LHCN-M2 (cell line): ENCODE results near the gene FOXJ2. TPM values are rescaled to one million over a fixed set of nuclear protein-coding genes. Genes with fewer than 3 reads are reported as not detected.
"Not testable (repeated sequence)": the region's sequence is repeated elsewhere in the genome, so short reads cannot be mapped to it uniquely, and the experiment has no call there.

Experiments
- DNase-seq: peaks from one replicate; pipeline ENCODE4 v3.0.0-alpha.2; 2012; ENCODE audit warnings: low read depth
- polyA plus RNA-seq: library from polyadenylated mRNA; unstranded; fragments of >200 nt; gene quantifications from one replicate; pipeline ENCODE4 v1.2.1, GENCODE V29; 2012; ENCODE audit warnings: missing spikeins
- total RNA-seq: library from RNA; depleted of rRNA; stranded (reverse); fragments of >200 nt; gene quantifications from 2 replicates; pipeline ENCODE4 v1.2.3, GENCODE V29; 2014; rRNA removed

FOXJ2 gene
- total RNA-seq, result 7.3 and 8.6 TPM in 2 replicates
- polyA plus RNA-seq, result 7.5 TPM

DNA sequence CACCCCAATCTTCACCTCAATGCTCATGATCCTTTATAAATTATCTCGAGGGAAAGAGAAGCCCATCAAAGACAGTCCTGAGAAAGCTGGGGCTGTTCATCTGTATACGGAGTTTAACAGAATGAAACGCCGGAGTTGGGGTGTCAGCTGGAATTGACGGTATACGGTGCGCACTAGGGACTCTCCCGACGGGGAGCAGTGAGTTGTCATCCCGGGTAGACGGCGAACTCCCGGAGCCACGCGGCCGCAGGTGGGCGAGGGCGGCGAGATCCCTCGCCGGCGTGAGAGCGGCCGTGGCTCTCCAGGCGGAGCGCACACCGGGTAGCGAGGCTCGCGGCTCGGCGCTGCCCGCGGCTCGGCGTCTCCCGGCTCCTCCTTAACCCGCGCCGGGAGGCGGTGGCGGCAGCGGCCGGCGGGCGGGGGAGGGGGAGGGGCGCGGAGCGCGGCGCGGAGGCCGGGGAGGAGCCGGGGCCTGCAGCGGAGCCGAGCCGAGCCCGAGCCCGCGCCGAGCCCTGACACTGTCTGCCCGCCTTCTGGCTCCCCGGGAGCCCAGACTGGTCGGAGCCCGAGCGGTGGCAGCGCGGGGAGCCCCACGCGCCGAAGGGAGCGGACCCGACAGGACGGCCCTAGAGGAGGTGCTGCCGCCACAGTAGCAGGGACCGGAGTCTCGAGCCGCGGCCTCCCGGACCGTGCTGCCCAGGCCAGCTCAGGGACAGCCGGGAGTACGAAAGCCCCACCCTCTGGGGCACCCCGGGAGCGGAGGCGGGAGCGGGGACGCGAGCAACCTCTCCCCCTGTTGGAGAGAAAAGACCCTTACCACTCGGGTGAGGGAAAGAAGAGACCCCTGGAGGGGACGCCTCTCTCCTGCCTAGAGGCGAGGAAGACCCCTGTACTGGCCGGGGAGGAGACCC, at the start of gene FOXJ2:
Gene FOXJ2 (plus strand): TSS at position 475 of the 911 bp plus-strand sequence. CDS start 7,117 bp downstream, outside the sequence.
- DNase-seq, result peak; percentile 57

DNA sequence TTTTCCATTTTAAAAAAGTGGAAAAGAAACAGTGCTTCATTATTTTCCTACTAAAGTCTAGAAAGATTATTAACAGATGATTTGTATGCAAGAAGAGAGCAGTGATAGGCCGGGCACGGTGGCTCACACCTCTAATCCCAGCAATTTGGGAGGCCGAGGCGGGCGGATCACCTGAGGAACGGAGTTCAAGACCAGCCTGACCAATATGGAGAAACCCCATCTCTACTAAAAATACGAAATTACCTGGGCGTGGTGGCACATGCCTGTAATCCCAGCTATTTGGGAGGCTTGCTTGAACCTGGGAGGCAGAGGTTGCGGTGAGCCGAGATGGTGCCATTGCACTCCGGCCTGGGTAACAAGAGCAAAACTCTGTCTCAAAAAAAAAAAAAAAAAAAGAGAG, 49.5 kb upstream of the FOXJ2 start:
- not testable (repeated sequence) for DNase-seq

DNA sequence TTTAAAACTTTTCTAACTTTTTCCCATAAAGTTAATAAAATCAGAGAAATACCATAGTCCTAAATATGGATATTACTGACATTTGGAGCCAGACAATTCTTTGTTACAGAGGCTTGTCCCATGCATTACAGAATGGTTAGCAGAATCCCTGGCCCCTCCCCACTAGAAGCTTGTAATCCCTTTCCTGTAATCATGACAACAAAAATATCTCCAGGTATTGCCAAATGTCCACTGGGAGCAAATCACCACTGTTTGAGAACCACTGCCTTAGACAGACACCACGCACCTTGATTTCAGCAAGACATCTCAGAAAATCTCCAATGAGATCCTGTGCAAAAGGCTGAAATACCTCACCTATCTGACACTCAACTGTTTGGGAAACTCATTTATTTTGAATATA, 49.1 kb upstream of the FOXJ2 start:
- DNase-seq, result not testable (repeated sequence)

DNA sequence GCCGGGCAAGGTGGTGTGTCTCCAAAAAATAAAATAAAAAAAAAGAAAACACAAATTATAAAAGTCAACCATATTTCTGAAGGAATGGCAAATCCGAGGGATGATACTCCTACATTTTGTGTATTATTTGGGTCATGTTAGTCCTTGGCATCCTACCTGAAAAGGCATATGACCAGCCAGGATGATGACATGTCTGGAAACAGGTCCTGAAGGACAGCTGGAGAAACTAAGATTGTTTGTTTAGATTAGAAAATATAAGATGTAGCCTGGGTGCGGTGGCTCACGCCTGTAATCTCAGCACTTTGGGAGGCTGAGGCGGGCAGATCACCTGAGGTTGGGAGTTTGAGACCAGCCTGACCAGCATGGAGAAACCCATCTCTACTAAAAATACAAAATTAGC, 47.6 kb upstream of the FOXJ2 start:
- no peak for DNase-seq

DNA sequence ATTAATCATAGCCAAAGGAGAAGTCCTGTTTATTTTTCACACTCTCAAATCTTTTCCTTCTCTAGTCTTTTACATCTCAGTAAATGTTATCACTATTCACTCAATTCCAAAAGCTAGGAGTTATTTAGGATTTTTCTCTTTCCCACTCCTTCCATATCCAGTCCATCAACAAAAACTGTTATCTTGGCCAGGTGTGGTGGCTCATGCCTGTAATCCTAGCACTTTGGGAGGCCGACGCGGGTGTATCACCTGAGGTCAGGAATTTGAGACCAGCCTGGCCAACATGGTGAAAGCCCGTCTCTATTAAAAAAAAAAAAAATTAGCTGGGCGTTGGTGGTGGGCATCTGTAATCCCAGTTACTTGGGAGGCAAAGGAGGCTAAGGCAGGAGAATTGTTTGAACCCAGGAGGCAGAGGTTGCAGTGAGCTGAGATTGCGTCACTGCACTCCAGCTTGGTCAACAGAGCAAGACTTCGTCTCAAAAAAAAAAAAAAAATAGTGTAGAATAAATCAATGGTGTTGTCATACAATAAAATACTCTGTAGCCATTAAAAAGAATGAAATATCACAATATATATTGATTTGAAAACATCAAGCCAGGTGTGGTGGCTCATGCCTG, 46.6 kb upstream of the FOXJ2 start:
- no peak for DNase-seq

DNA sequence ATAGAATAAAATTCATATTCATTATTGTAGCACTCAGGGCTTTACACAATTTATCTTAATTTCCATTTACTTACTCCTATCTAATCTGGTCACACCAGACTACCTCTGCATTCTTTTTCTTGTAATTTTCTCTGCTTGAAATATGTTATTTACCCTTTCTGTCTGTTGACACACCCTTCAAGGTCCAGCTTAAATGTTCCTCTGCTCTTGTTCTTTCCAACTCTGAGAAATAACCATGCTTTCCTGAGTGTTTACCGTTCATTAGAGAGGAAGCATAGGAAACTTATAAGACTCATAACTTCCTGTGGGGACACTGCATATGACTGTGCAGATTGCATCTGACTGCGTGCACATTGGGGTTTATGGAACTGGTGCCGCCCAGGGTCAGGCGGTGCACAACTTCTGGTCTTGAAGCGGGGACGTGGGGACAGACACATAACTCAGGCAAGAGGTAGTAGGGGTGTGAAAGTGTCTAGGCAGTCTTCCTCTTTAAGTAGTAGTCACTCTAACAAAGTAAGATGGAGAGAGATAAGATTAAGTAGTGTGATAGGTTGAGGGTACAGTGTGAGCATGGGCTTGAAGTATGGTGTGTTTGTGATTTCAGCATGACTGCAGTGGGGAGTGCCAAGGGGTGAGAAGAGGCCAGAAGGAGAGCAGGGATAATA, 42.6 kb upstream of the FOXJ2 start:
- no peak for DNase-seq

DNA sequence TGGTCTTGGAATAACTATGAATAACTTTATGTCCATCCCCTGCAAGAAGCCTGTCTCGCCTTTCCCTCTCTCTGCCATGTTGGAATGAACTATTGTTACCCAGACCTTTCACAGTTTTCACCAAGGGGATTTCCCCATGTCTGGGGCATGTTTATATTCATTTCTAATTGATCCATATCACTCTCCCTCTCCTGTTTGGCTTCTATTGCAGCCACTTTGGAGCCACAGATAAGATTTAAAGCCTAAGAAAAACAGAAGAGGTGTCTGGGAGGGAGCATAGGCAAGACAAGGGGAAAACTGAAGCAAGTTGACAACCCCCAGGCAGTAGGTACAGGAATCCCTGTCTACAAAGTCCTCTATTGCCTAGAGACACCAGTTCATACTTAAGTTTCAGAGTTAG, 41.0 kb upstream of the FOXJ2 start:
- no peak for DNase-seq

DNA sequence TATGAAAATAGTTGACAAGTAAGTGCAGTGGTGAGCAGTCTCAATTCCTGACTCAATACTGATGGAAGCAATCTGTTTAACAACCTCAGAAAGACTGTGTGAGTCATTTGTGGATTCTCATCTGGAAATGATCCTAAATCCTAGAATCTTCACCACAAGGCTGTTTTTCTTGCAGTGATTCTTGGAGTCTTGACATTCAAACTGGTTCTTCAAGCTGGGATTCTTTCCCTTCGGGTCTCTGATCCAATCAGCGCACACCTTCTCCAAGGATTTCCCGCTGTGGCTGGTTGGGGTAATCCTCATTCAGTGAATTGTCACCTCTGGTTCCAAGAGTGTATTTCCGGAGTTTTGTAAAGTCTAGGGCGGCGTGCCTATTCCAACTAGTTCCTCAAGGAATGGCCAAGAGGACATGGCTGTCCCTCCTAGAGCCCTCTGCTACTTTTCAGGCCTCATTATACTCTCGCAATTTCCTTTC, 37.7 kb upstream of the FOXJ2 start:
- DNase-seq, result peak; percentile 80

DNA sequence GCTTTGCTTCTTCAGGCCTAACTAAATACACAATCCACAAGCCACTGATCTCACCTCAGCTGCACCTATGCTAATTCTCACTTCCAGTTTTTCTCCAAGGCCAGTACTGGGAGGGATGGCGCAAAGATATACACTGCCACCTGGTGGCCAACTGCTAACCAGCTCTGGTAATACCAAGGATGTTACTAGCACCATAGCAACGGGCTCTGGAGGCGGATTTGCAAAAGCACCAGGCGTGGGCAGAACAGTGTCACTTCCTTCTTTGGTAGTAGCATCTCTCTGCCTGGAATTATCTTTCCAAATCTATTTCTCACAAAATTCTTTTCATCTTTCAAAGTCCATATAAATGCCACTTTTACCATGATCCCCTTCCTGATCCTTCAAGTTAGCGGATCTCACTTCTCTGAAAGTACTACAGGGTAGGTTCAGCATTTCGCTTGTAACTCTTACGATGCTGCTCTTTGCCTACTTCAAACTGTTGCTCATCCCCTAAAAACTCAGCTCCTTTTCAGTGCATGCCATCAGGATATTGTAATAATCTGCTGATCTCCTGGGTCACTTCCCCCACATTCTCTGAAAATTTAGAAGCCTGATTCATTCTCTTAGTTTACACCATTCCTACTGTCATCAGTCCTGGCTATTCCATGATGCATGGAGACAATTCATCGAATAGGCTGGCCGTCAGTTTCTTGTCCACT, 37.1 kb upstream of the FOXJ2 start:
- DNase-seq, result peak; percentile 82

DNA sequence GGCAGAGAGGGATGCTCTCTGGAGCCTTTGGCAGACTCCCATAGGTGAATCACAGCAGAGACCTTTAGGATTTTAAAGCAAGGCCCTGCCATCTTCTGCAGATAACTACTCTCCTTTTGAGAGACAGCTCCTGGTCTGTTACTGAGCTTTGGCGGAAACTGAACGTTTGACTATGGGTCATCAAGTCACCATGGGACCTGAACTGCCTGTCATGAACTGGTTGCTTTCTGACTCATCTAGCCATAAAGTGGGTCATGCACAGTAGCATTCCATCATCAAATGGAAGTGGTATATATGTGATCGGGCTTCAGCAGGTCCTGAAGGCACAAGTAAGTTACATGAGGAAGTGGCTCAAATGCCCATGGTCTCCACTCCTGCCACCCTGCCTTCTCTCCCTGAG, 31.7 kb upstream of the FOXJ2 start:
- not testable (repeated sequence) for DNase-seq

DNA sequence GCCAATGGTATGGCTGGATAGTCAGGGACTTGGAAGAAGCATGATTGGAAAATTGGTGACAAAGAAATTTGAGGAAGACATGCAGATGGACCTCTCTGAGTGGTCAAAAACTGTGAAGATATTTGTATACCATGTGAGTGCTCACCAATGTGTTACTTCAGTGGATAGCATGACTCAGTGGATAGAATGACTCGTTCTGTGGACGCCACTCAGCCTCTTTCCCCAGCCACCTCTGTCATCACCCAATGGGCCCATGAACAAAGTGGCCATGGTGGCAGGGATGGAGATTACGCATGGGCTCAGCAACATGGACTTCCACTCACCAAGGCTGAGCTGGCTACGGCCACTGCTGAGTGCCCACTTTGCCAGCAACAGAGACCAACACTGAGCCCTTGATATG, 31.0 kb upstream of the FOXJ2 start:
- not testable (repeated sequence) for DNase-seq

DNA sequence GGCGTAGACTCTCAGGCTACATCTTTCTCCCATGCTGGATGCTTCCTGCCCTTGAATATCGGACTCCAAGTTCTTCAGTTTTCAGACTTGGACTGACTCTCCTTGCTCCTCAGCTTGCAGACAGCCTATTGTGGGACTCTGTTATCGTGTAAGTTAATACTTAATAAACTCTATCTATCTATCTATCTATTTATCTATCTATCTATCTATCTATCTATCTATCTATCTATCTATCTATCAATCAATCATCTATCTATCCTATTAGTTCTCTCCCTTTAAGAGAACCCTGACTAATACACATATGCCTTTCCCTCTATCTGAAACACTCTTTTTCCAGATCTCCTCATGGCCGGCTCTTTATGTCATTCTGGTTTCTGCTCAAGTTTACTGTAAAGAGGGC, 27.6 kb upstream of the FOXJ2 start:
- not testable (repeated sequence) for DNase-seq

DNA sequence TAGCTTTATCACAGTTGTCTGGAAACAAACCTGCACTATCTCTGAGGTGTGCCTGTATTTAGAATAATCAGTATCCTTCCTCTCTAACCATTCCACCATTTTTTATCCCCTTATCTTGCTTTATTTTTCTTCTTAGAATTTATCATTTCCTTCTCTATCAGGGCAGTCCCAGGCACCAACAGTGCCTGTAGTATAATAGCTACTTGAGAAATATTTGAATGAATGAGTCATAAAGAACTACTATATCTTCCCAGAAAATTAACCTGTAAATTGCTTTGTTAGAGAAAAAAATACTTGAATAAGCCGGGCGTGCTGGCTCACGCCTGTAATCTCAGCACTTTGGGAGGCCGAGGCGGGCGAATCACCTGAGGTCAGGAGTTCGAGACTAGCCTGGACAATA, 21.2 kb upstream of the FOXJ2 start:
- DNase-seq, result no peak

DNA sequence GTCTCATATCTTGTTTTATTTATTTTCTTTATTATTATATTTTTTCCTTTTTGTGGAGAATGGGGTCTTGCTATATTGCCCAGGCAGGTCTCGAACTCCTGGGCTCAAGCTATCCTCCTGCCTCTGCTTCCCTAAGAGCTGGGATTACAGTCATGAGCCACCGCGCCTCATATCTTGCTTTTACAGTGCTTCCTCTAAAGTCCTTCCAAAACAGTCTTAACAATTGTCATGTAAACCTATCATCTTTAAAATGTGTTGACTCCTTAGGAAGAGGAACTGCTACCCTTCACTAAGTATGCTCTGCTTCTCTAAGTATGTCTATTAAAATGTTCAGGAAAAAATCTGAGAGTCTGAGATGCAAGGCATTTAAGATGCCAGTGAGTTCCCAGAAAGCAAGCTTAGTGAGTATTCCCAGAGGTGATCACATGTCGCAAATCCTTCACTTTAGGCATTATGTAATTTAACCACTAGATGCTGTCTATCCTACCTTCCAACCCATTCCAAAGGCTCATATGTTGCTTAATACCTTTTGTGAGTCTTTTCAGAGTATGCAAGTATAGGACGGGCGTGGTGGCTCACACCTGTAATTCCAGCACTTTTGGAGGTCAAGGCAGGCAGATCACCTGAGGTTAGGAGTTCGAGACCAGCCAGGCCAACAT, 19.7 kb upstream of the FOXJ2 start:
- DNase-seq, result no peak

DNA sequence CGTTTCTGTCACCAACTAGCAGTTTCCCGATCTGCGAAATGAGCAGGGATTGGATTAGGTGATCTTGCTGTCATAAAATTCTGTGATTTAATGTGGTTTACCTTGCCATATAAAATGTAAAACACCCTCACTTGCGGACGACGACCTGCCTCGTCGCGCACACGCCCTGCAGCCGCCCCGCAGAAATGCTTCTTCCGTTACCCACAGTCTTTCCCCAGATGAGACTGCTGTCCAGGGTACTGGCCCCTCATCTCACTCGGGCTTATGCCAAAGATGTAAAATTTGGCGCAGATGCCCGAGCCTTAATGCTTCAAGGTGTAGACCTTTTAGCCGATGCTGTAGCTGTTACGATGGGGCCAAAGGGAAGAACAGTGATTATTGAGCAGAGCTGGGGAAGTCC, 17.7 kb upstream of the FOXJ2 start:
- no peak for DNase-seq

DNA sequence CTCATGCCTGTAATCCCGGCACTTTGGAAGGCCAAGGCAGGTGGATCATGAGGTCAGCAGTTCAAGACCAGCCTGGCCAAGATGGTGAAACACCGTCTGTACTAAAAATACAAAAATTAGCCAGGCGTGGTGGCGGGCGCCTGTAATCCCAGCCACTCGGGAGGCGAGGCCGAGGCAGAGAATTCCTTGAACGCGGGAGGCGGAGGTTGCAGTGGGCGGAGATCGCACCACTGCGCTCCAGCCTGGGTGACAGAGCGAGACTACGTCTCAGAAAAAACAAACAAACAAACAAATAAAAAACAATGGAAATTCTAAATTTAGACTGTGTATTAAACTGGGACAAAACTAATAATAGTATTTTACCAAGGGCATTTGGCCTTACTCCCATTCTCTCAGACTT, 14.3 kb upstream of the FOXJ2 start:
- not testable (repeated sequence) for DNase-seq

DNA sequence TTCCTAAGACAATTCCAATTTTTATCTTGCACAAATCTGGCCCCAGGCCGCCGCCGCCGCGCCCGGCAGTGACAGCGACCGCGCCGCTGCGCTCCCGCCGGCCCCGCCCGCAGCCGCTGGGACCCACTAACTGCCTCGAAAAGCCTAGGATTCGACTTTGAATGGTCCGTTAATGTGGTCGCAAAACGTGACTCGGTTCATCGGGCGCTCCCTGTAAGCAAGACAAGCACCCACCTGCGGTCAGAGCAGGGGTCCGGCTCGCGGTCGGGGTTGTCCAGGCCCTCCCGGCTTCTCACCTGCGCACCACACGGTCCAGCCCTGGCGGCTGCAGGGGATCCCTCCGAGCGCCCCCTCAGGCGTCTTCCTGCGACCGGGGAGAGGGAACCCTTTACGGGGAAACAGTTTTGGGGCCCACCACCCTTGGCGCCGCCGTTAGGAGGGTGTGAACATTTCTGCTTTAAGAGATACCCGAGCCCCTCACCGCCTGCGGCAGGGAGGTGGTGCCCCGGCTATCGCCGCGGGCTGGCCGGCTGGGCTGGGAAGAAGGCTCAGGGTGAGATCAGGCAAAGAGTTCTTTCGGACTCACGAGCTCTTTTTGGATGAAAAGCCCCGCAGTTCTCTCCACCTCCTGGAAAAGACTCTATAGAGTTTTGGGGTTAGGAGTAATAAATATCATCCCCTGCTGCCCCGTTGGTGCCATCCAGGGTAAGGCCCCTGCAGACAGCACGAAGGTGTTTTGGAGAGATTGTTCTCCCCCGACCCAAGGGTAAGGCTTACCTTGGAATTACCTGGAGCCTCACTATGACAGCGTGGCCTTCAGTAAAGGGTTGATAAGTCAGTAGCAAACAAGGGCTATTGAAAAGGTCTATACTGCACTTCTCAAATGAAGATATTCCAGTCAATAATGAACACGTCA, 13.6 kb upstream of the FOXJ2 start:
- DNase-seq, result no peak

DNA sequence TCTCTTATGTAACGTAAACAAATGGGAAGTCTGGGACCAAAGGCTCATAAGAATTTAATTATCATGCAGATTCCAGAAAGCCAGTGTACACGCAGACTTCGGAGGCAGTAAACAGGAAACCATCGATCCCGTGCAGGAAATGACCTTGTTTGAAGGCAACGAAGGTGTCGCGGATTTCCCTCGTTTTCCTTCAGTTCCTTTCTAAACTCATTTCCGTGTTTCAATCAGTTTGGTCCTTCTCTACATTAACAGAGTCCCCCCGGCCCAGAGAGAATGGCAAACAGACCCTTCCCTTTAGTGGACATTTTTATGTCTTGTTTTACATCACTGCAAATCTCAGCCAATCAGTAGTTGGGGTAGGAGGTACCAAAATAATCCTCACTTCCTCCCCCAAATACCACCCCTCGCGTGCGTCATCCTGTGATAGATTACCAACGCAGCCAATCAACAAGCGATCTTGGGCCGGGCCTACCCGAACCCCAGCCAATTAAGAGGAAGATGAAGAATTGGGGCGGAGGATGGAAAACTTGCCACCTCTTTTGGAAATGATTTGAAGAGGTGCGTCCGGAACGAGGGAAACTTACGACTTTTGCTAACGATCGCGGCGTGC, 6.1 kb upstream of the FOXJ2 start:
- peak; percentile 99 for DNase-seq

DNA sequence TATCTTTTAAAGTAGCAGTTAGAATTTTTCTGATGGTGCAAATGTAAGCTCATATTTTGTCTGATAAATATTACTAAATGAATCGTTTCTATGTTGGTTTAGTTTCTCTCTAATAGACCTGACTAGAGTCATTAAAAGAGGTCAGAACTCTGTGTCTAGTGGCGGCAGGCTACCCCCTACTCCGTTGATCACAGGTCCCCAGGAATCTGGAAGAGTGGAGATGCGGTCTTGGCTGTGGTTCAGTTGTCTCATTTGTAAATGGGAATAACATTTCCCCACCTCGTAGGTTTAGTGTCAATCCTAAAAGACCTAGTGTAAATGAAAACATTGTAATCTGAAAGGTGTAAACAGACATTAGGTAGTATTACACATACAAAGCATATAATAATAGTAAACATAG, 4.7 kb upstream of the FOXJ2 start:
- no peak for DNase-seq

DNA sequence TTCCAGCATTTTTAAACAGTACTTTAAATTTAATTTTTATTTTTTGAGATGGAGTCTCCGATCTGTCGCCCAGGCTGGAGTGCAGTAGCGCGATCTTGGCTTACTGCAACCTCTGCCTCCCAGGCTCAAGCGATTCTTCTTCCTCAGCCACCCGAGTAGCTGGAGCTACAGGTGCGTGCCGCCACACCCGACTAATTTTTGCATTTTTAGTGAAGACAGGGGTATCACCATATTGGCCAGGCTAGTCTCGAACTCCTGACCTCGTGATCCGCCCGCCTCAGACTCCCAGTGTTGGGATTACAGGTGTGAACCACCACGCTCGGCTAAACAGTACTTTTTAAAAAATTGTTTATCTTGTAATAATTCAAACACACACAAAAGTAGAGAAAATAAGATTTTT, 4.2 kb upstream of the FOXJ2 start:
- DNase-seq, result no peak
